Tibial nerve (tissue), 4 donors: ENCODE data around the gene NTMT2.

Experiments
- CTCF ChIP-seq, 5 experiments: fragments of 200-600 bp in 3 of 5; fragments of 450-650 bp in 2 of 5; sonication (generic) in 3 of 5; IDR thresholded peaks; one replicate each; pipeline ENCODE4 v1.5.1; 2016 to 2019; ENCODE audit warnings: antibody characterized with exemption in 5 of 5, mild to moderate bottlenecking in 3 of 5, moderate library complexity in 2 of 5
- EP300 ChIP-seq, 2 donors: sonication (generic); formaldehyde crosslinking; IDR thresholded peaks; one replicate each; pipeline ENCODE4 v1.6.1; 2017; ENCODE audit warnings: antibody characterized with exemption in 2 of 2, mild to moderate bottlenecking in 1 of 2
- POLR2A ChIP-seq, 2 donors: fragments of 450-650 bp; IDR thresholded peaks; one replicate each; pipeline ENCODE4 v1.6.1; 2017; ENCODE audit warnings: antibody characterized with exemption in 2 of 2, mild to moderate bottlenecking in 2 of 2, moderate library complexity in 2 of 2

GRCh38 chr1:170175041-170175440, 29.3 kb downstream of the NTMT2 start:
- no peak for TF ChIP-seq CTCF (IDR thresholded peaks at IDR 0.05)
- TF ChIP-seq POLR2A (IDR thresholded peaks at IDR 0.05): no peak
- TF ChIP-seq EP300 (IDR thresholded peaks at IDR 0.05): no peak
